Panc1 (cell line): ENCODE measurements around the gene C1QTNF12. TPM values are rescaled to one million over a fixed set of nuclear protein-coding genes. Genes with fewer than 3 reads are reported as not detected.

ENCODE experiments used
- ATAC-seq: fragments of 200-7000 bp; cut with Tn5 transposase; 2 replicates; pipeline ENCODE4 v1.9.1; 2020; ENCODE audit warnings: mild to moderate bottlenecking, moderate library complexity
- BruUV-seq: library from RNA; stranded (reverse); fragments of 400-500 nt; replicated peaks from 2 replicates; lab custom pipeline; 2021; lab: Mats Ljungman, UMichigan
- CTCF ChIA-PET: fragments of 300-600 bp; sonication (Branson Sonifier 250); formaldehyde crosslinking; loops from one replicate; lab custom pipeline; 2022; ENCODE audit warnings: antibody characterized with exemption; lab: Charles Lee
- POLR2A ChIA-PET: fragments of 300-600 bp; sonication (Branson Sonifier 250); formaldehyde crosslinking; loops from one replicate; lab custom pipeline; 2022; ENCODE audit warnings: antibody characterized with exemption; lab: Charles Lee
- DNase-seq: peaks from one replicate; pipeline ENCODE4 v3.0.0-alpha.2; 2010; ENCODE audit warnings: low read depth, low spot score
- H3K27ac ChIP-seq: 2 replicates; pipeline ENCODE4 v1.5.1; 2011; ENCODE audit warnings: mild to moderate bottlenecking, low read length, inconsistent platforms
- H3K27me3 ChIP-seq: fragments of 200-500 bp; sonication (Bioruptor generic); 2 replicates; pipeline ENCODE4 v1.6.0; 2014; ENCODE audit warnings: low read length, inconsistent platforms; ENCODE audit not compliant: control insufficient read depth, insufficient read depth
- H3K36me3 ChIP-seq: fragments of 200-500 bp; sonication (Bioruptor generic); 2 replicates; pipeline ENCODE4 v1.5.1; 2014; ENCODE audit warnings: inconsistent platforms, mild to moderate bottlenecking, low read length, moderate library complexity; ENCODE audit not compliant: control insufficient read depth, insufficient read depth
- H3K4me1 ChIP-seq: 2 replicates; pipeline ENCODE4 v1.5.1; 2011; ENCODE audit warnings: inconsistent platforms, mild to moderate bottlenecking, low read length, moderate library complexity; ENCODE audit not compliant: control insufficient read depth, insufficient read depth
- H3K4me3 ChIP-seq, 2 experiments: 2 replicates each; pipeline ENCODE4 v1.5.1; 2011 to 2012; ENCODE audit warnings: low read depth in 2 of 2, low read length in 2 of 2, mild to moderate bottlenecking in 2 of 2, inconsistent platforms in 1 of 2, moderate library complexity in 1 of 2
- H3K9me3 ChIP-seq: fragments of 200-500 bp; sonication (Bioruptor generic); 2 replicates; pipeline ENCODE4 v1.5.1; 2014; ENCODE audit warnings: low read depth, mild to moderate bottlenecking, inconsistent platforms, low read length, moderate library complexity; ENCODE audit not compliant: control insufficient read depth, insufficient read depth
- POLR2AphosphoS5 ChIP-seq: IDR thresholded peaks from 2 replicates; pipeline ENCODE4 v1.6.1; 2012; ENCODE audit warnings: mild to moderate bottlenecking, low read depth, low read length, moderate library complexity
- SIN3A ChIP-seq: IDR thresholded peaks from 2 replicates; pipeline ENCODE4 v1.6.1; 2012; ENCODE audit warnings: low read depth, mild to moderate bottlenecking, low read length, moderate library complexity, borderline replicate concordance; ENCODE audit not compliant: insufficient read depth
- TCF7L2 ChIP-seq: IDR thresholded peaks from 2 replicates; pipeline ENCODE4 v1.6.1; 2011; ENCODE audit warnings: mild to moderate bottlenecking, low read depth, low read length, inconsistent platforms
- in situ Hi-C: cut with HindIII; loops from 2 replicates; pipeline ENCODE4 v1.10.0; 2016; ENCODE audit warnings: low sequenced_read_pairs, low pct_unique_long_range_greater_than_20kb
- intact Hi-C: fragments of 100-400 bp; cut with micrococcal nuclease; formaldehyde crosslinking; loops from one replicate; pipeline ENCODE4 v1.10.0; 2022; ENCODE audit not compliant: unreplicated experiment
- total RNA-seq: library from RNA; stranded (reverse); gene quantifications from one replicate; pipeline ENCODE4 v1.2.1, GENCODE V29; 2021; ENCODE audit not compliant: unreplicated experiment
- TF ChIP-seq, protein P1 (sequence below), 2 experiments: IDR thresholded peaks; 2 replicates each; pipeline ENCODE4 v1.6.1; 2011 to 2012; ENCODE audit warnings: low read depth in 2 of 2, control low read depth in 1 of 2, low read length in 1 of 2, mild to moderate bottlenecking in 1 of 2, moderate library complexity in 1 of 2; ENCODE audit not compliant: insufficient read depth in 1 of 2
- TF ChIP-seq, protein P2 (sequence below): fragments of 450-650 bp; IDR thresholded peaks from 2 replicates; pipeline ENCODE4 v1.5.1; 2017; ENCODE audit warnings: mild to moderate bottlenecking

C1QTNF12 gene
- total RNA-seq, 1 experiment from 2014 or later = 41.4 TPM

DNA sequence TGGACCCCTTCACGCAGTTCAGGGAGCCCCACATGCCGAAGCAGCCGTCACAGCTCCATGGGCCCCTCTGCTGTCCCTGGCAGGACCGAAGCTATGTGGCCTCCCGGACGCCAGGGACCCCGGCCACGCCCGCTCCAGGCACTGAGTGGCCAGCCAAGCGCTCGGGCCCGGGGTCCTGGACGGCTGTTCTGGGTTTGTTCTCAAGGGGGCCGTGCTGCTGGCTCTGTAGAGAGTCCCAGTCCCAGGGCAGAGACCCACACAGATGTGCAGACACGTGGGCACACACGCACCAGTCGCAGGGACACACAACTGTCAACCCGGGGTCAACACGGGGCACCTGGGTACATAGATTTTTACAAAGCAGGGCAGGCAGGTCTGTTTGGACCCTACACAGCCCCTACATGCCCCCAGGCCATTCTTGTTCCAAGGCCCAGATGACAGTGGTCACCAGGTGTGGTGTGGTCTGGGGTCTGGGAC is 7.8 kb downstream of the C1QTNF12 start:
- no peak for DNase-seq
- Histone ChIP-seq H3K27me3 (no peaks in the 10 kb centered on the region), H3K27ac (peak overlapping the region; percentile 82), H3K36me3 (no peaks in the 10 kb centered on the region), H3K4me1 (peaks cover 73% of the 10 kb centered on the region), H3K9me3 (no peaks in the 10 kb centered on the region), H3K4me3 (no peak overlapping the region)
- intact Hi-C loops (no loop called here), in situ Hi-C loops (no loop called here)
- no TSS peak for BruUV-seq
- POLR2A ChIA-PET = no interaction called here
- no peak for ATAC-seq
- TF ChIP-seq, protein P1, sequence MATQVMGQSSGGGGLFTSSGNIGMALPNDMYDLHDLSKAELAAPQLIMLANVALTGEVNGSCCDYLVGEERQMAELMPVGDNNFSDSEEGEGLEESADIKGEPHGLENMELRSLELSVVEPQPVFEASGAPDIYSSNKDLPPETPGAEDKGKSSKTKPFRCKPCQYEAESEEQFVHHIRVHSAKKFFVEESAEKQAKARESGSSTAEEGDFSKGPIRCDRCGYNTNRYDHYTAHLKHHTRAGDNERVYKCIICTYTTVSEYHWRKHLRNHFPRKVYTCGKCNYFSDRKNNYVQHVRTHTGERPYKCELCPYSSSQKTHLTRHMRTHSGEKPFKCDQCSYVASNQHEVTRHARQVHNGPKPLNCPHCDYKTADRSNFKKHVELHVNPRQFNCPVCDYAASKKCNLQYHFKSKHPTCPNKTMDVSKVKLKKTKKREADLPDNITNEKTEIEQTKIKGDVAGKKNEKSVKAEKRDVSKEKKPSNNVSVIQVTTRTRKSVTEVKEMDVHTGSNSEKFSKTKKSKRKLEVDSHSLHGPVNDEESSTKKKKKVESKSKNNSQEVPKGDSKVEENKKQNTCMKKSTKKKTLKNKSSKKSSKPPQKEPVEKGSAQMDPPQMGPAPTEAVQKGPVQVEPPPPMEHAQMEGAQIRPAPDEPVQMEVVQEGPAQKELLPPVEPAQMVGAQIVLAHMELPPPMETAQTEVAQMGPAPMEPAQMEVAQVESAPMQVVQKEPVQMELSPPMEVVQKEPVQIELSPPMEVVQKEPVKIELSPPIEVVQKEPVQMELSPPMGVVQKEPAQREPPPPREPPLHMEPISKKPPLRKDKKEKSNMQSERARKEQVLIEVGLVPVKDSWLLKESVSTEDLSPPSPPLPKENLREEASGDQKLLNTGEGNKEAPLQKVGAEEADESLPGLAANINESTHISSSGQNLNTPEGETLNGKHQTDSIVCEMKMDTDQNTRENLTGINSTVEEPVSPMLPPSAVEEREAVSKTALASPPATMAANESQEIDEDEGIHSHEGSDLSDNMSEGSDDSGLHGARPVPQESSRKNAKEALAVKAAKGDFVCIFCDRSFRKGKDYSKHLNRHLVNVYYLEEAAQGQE (IDR thresholded peaks at IDR 0.05; ENCODE audit: insufficient read depth in 1 of 2, low read depth in 2 of 2, low read length in 1 of 2) = no peak
- no peak for TF ChIP-seq SIN3A
- TF ChIP-seq, protein P2, sequence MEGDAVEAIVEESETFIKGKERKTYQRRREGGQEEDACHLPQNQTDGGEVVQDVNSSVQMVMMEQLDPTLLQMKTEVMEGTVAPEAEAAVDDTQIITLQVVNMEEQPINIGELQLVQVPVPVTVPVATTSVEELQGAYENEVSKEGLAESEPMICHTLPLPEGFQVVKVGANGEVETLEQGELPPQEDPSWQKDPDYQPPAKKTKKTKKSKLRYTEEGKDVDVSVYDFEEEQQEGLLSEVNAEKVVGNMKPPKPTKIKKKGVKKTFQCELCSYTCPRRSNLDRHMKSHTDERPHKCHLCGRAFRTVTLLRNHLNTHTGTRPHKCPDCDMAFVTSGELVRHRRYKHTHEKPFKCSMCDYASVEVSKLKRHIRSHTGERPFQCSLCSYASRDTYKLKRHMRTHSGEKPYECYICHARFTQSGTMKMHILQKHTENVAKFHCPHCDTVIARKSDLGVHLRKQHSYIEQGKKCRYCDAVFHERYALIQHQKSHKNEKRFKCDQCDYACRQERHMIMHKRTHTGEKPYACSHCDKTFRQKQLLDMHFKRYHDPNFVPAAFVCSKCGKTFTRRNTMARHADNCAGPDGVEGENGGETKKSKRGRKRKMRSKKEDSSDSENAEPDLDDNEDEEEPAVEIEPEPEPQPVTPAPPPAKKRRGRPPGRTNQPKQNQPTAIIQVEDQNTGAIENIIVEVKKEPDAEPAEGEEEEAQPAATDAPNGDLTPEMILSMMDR = no peak
- TF ChIP-seq TCF7L2 = no peak
- no peak for TF ChIP-seq POLR2AphosphoS5
- CTCF ChIA-PET = interaction anchor here (0.9 kb wide), 1 partner anchor 116 kb away, joined by 3 read pairs; no protein-coding TSS in a partner anchor

DNA sequence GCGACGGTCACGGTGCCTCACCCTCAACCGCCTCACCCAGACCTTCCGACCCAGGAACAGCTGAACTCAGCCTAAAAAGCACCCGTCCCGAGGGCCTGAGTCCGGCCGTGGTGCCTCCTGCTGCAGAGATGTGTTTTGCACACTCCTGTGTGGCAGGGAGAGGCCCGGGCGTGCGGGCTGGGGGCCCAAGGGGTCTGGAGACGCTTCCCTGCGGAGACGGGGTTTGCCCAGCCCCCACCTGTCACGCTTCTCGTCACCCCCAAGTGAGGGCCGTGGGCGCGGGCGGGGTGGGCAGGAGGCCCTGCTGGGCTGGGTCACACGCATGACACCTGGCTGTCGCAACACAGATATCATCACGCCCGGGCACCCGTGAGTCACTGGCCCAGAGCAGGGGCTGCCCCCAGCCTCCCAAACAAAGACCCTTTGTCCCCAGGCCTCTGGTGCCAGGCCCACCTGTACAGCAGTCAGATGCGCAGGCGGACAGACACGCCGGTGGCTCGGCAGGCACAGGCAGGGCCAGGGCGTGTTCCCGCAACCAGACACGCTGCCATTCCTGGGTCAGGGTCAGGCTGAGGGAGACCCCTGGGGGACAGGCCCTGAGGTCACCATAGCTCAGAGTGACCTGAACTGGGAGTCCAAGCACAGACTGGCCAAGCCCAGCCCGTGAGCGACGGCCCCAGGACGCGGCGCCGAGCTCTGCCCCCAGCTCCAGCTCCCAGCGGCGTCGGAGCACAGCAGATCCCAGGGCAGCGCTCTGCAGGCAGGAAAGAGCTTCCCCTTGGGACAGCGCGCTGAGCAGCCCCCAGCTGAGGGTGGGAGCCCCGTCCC is 8.4 kb downstream of the C1QTNF12 start:
- ChIA-PET POLR2A (no interaction called here), CTCF (interaction anchor here (0.9 kb wide), 1 partner anchor 116 kb away, joined by 3 read pairs; no protein-coding TSS in a partner anchor)

More for the DNA sequence above, 8.4 kb downstream of the C1QTNF12 start:
- ATAC-seq (peak; percentile 19), DNase-seq (no peak)
- no peaks in the 10 kb centered on the region for H3K27me3 ChIP-seq
- no TSS peak for BruUV-seq
- intact Hi-C loops (no loop called here), in situ Hi-C loops (no loop called here)
- peak overlapping the region; percentile 82 for H3K27ac ChIP-seq
- H3K4me3 ChIP-seq = peak overlapping the region in 1 of 2 experiments; percentile 16; a peak in 1 of 4 replicates
- TF ChIP-seq SIN3A (0 out of 2 replicates have a peak, but pooled peaks have one; percentile 4), POLR2AphosphoS5 (no peak; the same call in 1 of the 2 replicates)
- TF ChIP-seq, protein P1 (IDR thresholded peaks at IDR 0.05; ENCODE audit: insufficient read depth in 1 of 2, low read depth in 2 of 2, low read length in 1 of 2) = 0 out of 4 replicates have a peak, but pooled peaks of 1 of the 2 experiments have one; percentile 18
- peaks cover 75% of the 10 kb centered on the region for H3K4me1 ChIP-seq
- H3K9me3 ChIP-seq = no peaks in the 10 kb centered on the region
- no peaks in the 10 kb centered on the region for H3K36me3 ChIP-seq
